PFSK-1 (cell line): ENCODE data around the gene PRDM4.

Source experiments
- FOXP2 ChIP-seq: optimal IDR thresholded peaks from 2 replicates; pipeline ENCODE3; 2011; ENCODE audit warnings: borderline replicate concordance, control low read depth, inconsistent platforms; ENCODE audit not compliant: insufficient read depth; ENCODE audit errors: extremely low read length, extremely low read depth
- POLR2AphosphoS5 ChIP-seq: IDR thresholded peaks from 2 replicates; pipeline ENCODE4 v1.6.1; 2012; ENCODE audit warnings: low read depth, mild to moderate bottlenecking, control low read depth, low read length, moderate library complexity
- SIN3A ChIP-seq: IDR thresholded peaks from 2 replicates; pipeline ENCODE4 v1.6.1; 2012; ENCODE audit warnings: mild to moderate bottlenecking, low read length, moderate library complexity, borderline replicate concordance; ENCODE audit not compliant: insufficient read depth
- TF ChIP-seq, protein P1 (sequence below), 2 experiments: IDR thresholded peaks; 2 replicates each; pipeline versions ENCODE4 v1.6.1 to v1.8.0; 2011 to 2012; ENCODE audit warnings: low read depth in 2 of 2, low read length in 2 of 2, control low read depth in 1 of 2, inconsistent platforms in 1 of 2, mild to moderate bottlenecking in 1 of 2, moderate library complexity in 1 of 2; ENCODE audit not compliant: insufficient read depth in 1 of 2

DNA sequence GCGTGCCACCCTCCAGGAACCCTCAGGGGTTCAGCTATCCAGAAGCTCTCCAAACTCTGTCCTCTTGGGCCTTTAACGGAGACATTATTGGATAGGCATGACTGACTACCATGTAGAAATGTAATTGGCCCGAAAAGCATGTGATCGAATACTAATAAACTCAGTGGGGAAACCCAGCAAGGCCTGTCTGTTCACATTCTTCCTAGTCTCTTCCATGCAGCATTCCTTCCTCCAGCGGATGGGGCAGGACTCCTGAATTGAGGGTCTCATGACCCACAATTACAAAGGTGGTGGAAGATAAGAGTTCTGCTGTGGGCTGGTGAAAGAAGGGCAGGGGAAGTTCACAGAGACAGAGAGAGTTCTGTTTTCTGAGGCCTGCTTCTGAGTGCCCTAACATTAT lies 6.5 kb upstream of the PRDM4 start:
- TF ChIP-seq, protein P1, sequence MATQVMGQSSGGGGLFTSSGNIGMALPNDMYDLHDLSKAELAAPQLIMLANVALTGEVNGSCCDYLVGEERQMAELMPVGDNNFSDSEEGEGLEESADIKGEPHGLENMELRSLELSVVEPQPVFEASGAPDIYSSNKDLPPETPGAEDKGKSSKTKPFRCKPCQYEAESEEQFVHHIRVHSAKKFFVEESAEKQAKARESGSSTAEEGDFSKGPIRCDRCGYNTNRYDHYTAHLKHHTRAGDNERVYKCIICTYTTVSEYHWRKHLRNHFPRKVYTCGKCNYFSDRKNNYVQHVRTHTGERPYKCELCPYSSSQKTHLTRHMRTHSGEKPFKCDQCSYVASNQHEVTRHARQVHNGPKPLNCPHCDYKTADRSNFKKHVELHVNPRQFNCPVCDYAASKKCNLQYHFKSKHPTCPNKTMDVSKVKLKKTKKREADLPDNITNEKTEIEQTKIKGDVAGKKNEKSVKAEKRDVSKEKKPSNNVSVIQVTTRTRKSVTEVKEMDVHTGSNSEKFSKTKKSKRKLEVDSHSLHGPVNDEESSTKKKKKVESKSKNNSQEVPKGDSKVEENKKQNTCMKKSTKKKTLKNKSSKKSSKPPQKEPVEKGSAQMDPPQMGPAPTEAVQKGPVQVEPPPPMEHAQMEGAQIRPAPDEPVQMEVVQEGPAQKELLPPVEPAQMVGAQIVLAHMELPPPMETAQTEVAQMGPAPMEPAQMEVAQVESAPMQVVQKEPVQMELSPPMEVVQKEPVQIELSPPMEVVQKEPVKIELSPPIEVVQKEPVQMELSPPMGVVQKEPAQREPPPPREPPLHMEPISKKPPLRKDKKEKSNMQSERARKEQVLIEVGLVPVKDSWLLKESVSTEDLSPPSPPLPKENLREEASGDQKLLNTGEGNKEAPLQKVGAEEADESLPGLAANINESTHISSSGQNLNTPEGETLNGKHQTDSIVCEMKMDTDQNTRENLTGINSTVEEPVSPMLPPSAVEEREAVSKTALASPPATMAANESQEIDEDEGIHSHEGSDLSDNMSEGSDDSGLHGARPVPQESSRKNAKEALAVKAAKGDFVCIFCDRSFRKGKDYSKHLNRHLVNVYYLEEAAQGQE (IDR thresholded peaks at IDR 0.05; ENCODE audit: insufficient read depth in 1 of 2, low read depth in 2 of 2, low read length in 2 of 2): no peak
- TF ChIP-seq FOXP2 (no peak), POLR2AphosphoS5 (no peak), SIN3A (no peak)
